ENCODE measurements around the gene SORL1.

GRCh38 chr11:121439337-121439736 lies 12.8 kb upstream of the SORL1 start:
- TF ChIP-seq CTCF (conservative IDR thresholded peaks at IDR 0.05; ENCODE audit: low read length) (no peak), EZH2phosphoT487 (IDR thresholded peaks at IDR 0.05; ENCODE audit: borderline replicate concordance, low read depth, low read length) (no peak)

Measured in OCI-LY7 (cell line).